PFSK-1 (cell line): Measurements from ENCODE around the gene KLF18.

Experiments
- POLR2AphosphoS5 ChIP-seq: IDR thresholded peaks from 2 replicates; pipeline ENCODE4 v1.6.1; 2012; ENCODE audit warnings: low read depth, mild to moderate bottlenecking, control low read depth, low read length, moderate library complexity
- SIN3A ChIP-seq: IDR thresholded peaks from 2 replicates; pipeline ENCODE4 v1.6.1; 2012; ENCODE audit warnings: mild to moderate bottlenecking, low read length, moderate library complexity, borderline replicate concordance; ENCODE audit not compliant: insufficient read depth
- TAF1 ChIP-seq: IDR thresholded peaks from 2 replicates; pipeline ENCODE4 v1.6.1; 2012; ENCODE audit warnings: low read length, control low read depth, borderline replicate concordance; ENCODE audit not compliant: insufficient read depth
- TF ChIP-seq, protein P1 (sequence below), 2 experiments: IDR thresholded peaks; 2 replicates each; pipeline versions ENCODE4 v1.6.1 to v1.8.0; 2011 to 2012; ENCODE audit warnings: low read depth in 2 of 2, low read length in 2 of 2, control low read depth in 1 of 2, inconsistent platforms in 1 of 2, mild to moderate bottlenecking in 1 of 2, moderate library complexity in 1 of 2; ENCODE audit not compliant: insufficient read depth in 1 of 2

DNA sequence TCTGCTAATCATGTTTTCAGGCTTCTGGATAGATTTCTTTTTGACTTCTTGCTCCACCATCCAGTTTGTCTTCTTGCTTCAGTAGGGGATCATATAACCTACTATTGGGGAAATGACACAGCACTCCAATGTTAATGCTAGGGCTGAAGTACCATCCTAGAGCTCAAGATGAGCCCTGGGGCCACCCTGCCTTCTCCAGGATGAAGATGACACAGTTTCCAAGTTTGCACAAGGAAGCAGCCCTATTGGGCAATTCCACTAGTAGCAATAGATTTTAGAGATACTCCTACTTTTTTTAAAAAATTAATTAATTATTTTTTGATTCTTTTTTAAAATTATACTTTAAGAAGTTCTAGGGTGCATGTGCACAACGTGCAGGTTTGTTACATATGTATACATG, 11.3 kb upstream of the KLF18 start:
- TF ChIP-seq SIN3A (no peak), POLR2AphosphoS5 (no peak), TAF1 (no peak)
- TF ChIP-seq, protein P1, sequence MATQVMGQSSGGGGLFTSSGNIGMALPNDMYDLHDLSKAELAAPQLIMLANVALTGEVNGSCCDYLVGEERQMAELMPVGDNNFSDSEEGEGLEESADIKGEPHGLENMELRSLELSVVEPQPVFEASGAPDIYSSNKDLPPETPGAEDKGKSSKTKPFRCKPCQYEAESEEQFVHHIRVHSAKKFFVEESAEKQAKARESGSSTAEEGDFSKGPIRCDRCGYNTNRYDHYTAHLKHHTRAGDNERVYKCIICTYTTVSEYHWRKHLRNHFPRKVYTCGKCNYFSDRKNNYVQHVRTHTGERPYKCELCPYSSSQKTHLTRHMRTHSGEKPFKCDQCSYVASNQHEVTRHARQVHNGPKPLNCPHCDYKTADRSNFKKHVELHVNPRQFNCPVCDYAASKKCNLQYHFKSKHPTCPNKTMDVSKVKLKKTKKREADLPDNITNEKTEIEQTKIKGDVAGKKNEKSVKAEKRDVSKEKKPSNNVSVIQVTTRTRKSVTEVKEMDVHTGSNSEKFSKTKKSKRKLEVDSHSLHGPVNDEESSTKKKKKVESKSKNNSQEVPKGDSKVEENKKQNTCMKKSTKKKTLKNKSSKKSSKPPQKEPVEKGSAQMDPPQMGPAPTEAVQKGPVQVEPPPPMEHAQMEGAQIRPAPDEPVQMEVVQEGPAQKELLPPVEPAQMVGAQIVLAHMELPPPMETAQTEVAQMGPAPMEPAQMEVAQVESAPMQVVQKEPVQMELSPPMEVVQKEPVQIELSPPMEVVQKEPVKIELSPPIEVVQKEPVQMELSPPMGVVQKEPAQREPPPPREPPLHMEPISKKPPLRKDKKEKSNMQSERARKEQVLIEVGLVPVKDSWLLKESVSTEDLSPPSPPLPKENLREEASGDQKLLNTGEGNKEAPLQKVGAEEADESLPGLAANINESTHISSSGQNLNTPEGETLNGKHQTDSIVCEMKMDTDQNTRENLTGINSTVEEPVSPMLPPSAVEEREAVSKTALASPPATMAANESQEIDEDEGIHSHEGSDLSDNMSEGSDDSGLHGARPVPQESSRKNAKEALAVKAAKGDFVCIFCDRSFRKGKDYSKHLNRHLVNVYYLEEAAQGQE (IDR thresholded peaks at IDR 0.05; ENCODE audit: insufficient read depth in 1 of 2, low read depth in 2 of 2, low read length in 2 of 2): no peak
